Measurements from ENCODE around the gene PRLR. TPM values are rescaled to one million over a fixed set of nuclear protein-coding genes. Genes with fewer than 3 reads are reported as not detected.

PRLR gene
- total RNA-seq, 1 donor from 2014 or later: 0.21 TPM

DNA sequence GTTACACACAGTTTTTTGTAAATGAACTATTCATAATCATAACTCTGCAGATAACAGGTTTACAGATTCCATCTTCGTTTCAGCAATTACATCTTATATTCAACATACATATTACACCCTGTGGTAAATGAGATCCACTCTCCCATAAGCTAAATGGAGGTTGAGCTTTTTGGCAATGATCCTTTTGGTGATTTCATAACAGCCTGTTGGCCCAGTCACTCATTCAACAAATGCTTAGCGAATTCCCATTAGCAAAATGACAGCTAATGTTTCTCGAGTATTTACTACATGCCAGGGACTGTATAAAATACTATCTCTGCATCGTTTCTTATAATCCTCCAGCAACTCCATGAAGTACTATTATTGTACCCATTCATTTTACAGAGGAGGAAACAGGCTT is 157.1 kb downstream of the PRLR start:
- no peaks in the 10 kb centered on the region for H3K36me3 Mint-ChIP-seq (ENCODE audit: low read depth, unreplicated experiment)
- no peaks in the 10 kb centered on the region for H3K9me3 Mint-ChIP-seq (ENCODE audit: unreplicated experiment)
- H3K4me3 Mint-ChIP-seq (ENCODE audit: unreplicated experiment): no peak overlapping the region
- DNase-seq (ENCODE audit: low spot score): no peak
- H3K27me3 Mint-ChIP-seq (ENCODE audit: unreplicated experiment): no peaks in the 10 kb centered on the region
- H3K27ac Mint-ChIP-seq (ENCODE audit: unreplicated experiment): no peak overlapping the region
- TF ChIP-seq, protein P1, sequence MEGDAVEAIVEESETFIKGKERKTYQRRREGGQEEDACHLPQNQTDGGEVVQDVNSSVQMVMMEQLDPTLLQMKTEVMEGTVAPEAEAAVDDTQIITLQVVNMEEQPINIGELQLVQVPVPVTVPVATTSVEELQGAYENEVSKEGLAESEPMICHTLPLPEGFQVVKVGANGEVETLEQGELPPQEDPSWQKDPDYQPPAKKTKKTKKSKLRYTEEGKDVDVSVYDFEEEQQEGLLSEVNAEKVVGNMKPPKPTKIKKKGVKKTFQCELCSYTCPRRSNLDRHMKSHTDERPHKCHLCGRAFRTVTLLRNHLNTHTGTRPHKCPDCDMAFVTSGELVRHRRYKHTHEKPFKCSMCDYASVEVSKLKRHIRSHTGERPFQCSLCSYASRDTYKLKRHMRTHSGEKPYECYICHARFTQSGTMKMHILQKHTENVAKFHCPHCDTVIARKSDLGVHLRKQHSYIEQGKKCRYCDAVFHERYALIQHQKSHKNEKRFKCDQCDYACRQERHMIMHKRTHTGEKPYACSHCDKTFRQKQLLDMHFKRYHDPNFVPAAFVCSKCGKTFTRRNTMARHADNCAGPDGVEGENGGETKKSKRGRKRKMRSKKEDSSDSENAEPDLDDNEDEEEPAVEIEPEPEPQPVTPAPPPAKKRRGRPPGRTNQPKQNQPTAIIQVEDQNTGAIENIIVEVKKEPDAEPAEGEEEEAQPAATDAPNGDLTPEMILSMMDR (IDR thresholded peaks at IDR 0.05; ENCODE audit: unreplicated experiment): no peak
- H3K4me1 Mint-ChIP-seq (ENCODE audit: unreplicated experiment): no peaks in the 10 kb centered on the region

DNA sequence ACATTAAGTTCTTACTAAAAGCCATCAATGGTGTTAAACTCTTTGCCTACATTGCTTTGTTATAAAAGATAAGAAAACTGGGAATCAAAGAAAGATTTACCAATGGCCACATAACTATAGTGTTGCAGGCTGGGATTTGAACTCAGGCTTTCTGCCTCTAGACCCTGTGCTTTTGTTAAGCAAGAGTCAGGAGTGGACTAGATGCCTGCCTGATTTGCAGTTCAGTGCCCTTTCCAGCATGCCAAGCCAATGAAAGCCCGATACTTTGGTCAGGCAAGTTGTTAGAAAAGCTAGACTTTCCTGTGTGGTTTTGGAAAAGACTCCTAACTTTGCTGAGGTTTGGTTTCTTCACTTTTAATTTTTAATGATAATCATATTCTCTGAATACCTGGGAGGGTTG is 161.1 kb downstream of the PRLR start:
- no peaks in the 10 kb centered on the region for H3K36me3 Mint-ChIP-seq (ENCODE audit: low read depth, unreplicated experiment)
- H3K4me3 Mint-ChIP-seq (ENCODE audit: unreplicated experiment): no peak overlapping the region
- no peaks in the 10 kb centered on the region for H3K4me1 Mint-ChIP-seq (ENCODE audit: unreplicated experiment)
- no peak for DNase-seq (ENCODE audit: low spot score)
- no peaks in the 10 kb centered on the region for H3K9me3 Mint-ChIP-seq (ENCODE audit: unreplicated experiment)
- H3K27ac Mint-ChIP-seq (ENCODE audit: unreplicated experiment): no peak overlapping the region
- TF ChIP-seq, protein P1 (IDR thresholded peaks at IDR 0.05; ENCODE audit: unreplicated experiment): no peak
- peaks cover 2% of the 10 kb centered on the region for H3K27me3 Mint-ChIP-seq (ENCODE audit: unreplicated experiment)

DNA sequence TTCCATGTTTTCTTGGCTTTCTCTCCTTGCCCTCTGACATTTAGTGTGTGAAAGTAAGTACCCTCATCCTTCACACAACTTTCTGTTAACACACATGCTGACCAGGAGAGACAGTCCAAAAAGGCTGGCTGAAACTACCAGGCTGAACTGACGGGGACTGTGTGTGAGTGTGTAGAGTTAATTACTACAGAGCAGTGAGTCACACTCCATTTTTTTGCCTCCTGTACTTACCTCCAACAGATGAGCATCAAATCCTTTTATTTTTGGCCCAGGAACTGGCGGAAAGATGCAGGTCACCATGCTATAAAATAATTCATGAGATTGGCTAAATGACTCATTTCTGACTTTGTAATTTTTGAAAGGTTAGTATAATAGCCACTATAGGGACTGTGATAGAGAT is 162.3 kb downstream of the PRLR start:
- H3K9me3 Mint-ChIP-seq (ENCODE audit: unreplicated experiment): no peaks in the 10 kb centered on the region
- H3K4me1 Mint-ChIP-seq (ENCODE audit: unreplicated experiment): no peaks in the 10 kb centered on the region
- TF ChIP-seq, protein P1 (IDR thresholded peaks at IDR 0.05; ENCODE audit: unreplicated experiment): no peak
- H3K4me3 Mint-ChIP-seq (ENCODE audit: unreplicated experiment): no peak overlapping the region
- no peak for DNase-seq (ENCODE audit: low spot score)
- peaks cover 2% of the 10 kb centered on the region for H3K27me3 Mint-ChIP-seq (ENCODE audit: unreplicated experiment)
- no peak overlapping the region for H3K27ac Mint-ChIP-seq (ENCODE audit: unreplicated experiment)
- H3K36me3 Mint-ChIP-seq (ENCODE audit: low read depth, unreplicated experiment): no peaks in the 10 kb centered on the region

DNA sequence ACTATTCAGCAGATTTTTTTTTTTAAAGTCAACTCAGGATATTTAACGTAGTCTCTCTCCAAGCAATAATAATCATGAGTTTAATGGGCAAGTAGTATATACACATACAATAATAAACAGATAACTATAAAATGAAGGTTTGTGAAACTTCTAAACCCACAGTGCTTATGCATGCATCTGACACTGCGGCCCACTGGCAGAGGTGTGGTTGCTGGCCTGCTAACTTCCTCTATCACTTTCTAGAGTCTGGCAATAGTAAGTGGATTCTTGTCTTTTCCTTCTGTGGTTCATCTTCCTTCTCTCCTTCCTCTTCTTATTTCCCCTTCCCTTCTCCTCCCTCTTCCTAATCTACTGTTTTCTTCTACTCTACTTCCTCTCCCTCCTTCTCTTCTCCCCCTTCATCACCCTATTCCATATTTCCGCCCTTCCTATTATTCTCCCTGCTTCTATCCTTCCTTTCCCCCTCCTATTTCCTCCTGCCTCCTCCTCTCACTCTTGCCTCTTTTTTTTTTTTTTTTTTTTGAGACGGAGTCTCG is 164.0 kb downstream of the PRLR start:
- peaks cover 2% of the 10 kb centered on the region for H3K27me3 Mint-ChIP-seq (ENCODE audit: unreplicated experiment)
- H3K4me3 Mint-ChIP-seq (ENCODE audit: unreplicated experiment): no peak overlapping the region
- no peaks in the 10 kb centered on the region for H3K36me3 Mint-ChIP-seq (ENCODE audit: low read depth, unreplicated experiment)
- no peaks in the 10 kb centered on the region for H3K4me1 Mint-ChIP-seq (ENCODE audit: unreplicated experiment)
- H3K9me3 Mint-ChIP-seq (ENCODE audit: unreplicated experiment): no peaks in the 10 kb centered on the region
- DNase-seq (ENCODE audit: low spot score): no peak
- H3K27ac Mint-ChIP-seq (ENCODE audit: unreplicated experiment): no peak overlapping the region
- TF ChIP-seq, protein P1 (IDR thresholded peaks at IDR 0.05; ENCODE audit: unreplicated experiment): no peak

DNA sequence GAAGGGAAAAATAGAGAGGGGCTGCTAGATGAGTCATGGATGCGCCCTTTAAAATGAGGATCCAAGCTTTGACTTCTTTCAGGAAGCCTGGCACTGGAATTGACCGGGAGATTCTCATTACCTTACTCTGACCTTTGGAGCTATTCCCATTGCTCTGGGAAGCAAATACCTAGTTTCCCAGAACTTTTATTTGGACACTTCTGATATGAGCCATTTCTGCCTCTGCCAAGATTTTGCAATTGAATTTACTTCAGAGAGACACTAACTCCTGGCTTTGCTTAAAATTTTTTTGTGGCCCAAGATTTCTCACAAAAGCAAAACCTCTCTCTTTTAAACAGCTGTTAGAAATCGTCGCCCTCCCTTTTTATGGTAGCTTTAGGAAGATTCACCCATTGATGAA is 166.9 kb downstream of the PRLR start:
- H3K4me1 Mint-ChIP-seq (ENCODE audit: unreplicated experiment): no peaks in the 10 kb centered on the region
- H3K9me3 Mint-ChIP-seq (ENCODE audit: unreplicated experiment): no peaks in the 10 kb centered on the region
- H3K27me3 Mint-ChIP-seq (ENCODE audit: unreplicated experiment): peaks cover 2% of the 10 kb centered on the region
- no peak for DNase-seq (ENCODE audit: low spot score)
- H3K4me3 Mint-ChIP-seq (ENCODE audit: unreplicated experiment): no peak overlapping the region
- TF ChIP-seq, protein P1 (IDR thresholded peaks at IDR 0.05; ENCODE audit: unreplicated experiment): no peak
- H3K36me3 Mint-ChIP-seq (ENCODE audit: low read depth, unreplicated experiment): no peaks in the 10 kb centered on the region
- no peak overlapping the region for H3K27ac Mint-ChIP-seq (ENCODE audit: unreplicated experiment)
